ENCODE data around the gene ZNF57. TPM values are rescaled to one million over a fixed set of nuclear protein-coding genes. Genes with fewer than 3 reads are reported as not detected.
"Not testable (repeated sequence)": the region's sequence is repeated elsewhere in the genome, so short reads cannot be mapped to it uniquely, and the experiment has no call there.

Gene ZNF57
- total RNA-seq, 2 experiments from 2014 or later, result 5.9 to 7.1 TPM

GRCh38 chr19:2867025-2867991 lies 33.4 kb upstream of the ZNF57 start, which contains the start of gene ZNF556:
ZNF556 (plus strand) TSS chr19:2867335; CDS start chr19:2867422, 87 bp downstream.
- H3K27ac Mint-ChIP-seq, result no peak within 1 kb of the TSS
- H3K4me1 Mint-ChIP-seq, result no peaks in the 10 kb centered on the region
- no peaks in the 10 kb centered on the region for H3K36me3 Mint-ChIP-seq (ENCODE audit: low read depth)
- ChIA-PET CTCF (interaction anchor here (0.6 to 1.0 kb wide), 4 partner anchors 26 to 214 kb away, joined by 3 to 4 read pairs (median 3); partner anchors contain the start of gene ZNF555), POLR2A (no interaction called here)
- DNase-seq, result peak; percentile 34
- intact Hi-C loops (cut with DNase I, micrococcal nuclease), result no loop called here
- no peaks in the 10 kb centered on the region for H3K9me3 Mint-ChIP-seq (ENCODE audit: low read depth)
- H3K27me3 Mint-ChIP-seq, result peaks cover 5% of the 10 kb centered on the region
- ATAC-seq, result peak; percentile 73
- H3K4me3 Mint-ChIP-seq, result no peak within 1 kb of the TSS

GRCh38 chr19:2869618-2870017 lies 31.1 kb upstream of the ZNF57 start:
- ATAC-seq, result no peak
- intact Hi-C loops (cut with DNase I, micrococcal nuclease), result loop anchor here in 1 of 2 experiments (5.0 kb wide), 1 partner anchor 47 kb away; no protein-coding TSS in a partner anchor

GRCh38 chr19:2872175-2872574 lies 28.6 kb upstream of the ZNF57 start:
- H3K4me1 Mint-ChIP-seq; H3K9me3 Mint-ChIP-seq (ENCODE audit: low read depth); POLR2A ChIA-PET; H3K4me3 Mint-ChIP-seq; DNase-seq; H3K27me3 Mint-ChIP-seq; H3K27ac Mint-ChIP-seq; ATAC-seq; H3K36me3 Mint-ChIP-seq (ENCODE audit: low read depth): not testable (repeated sequence)
- CTCF ChIA-PET, result interaction anchor here (1.0 kb wide), 1 partner anchor 15 kb away, joined by 3 read pairs; no protein-coding TSS in a partner anchor
- intact Hi-C loops (cut with DNase I, micrococcal nuclease), result loop anchor here (1.0 to 5.0 kb wide), 3 partner anchors 50 to 224 kb away; no protein-coding TSS in a partner anchor

More at GRCh38 chr19:2869618-2870017, 31.1 kb upstream of the ZNF57 start:
- H3K4me1 Mint-ChIP-seq, result no peaks in the 10 kb centered on the region
- no peak overlapping the region for H3K27ac Mint-ChIP-seq
- no peaks in the 10 kb centered on the region for H3K9me3 Mint-ChIP-seq (ENCODE audit: low read depth)
- ChIA-PET POLR2A (no interaction called here), CTCF (interaction anchor here (3.8 kb wide), 1 partner anchor 222 kb away, joined by 11 read pairs; no protein-coding TSS in a partner anchor)
- no peaks in the 10 kb centered on the region for H3K36me3 Mint-ChIP-seq (ENCODE audit: low read depth)
- no peak overlapping the region for H3K4me3 Mint-ChIP-seq
- no peak for DNase-seq
- H3K27me3 Mint-ChIP-seq, result peaks cover 5% of the 10 kb centered on the region

- Mint-ChIP-seq H3K27me3 (no peaks in the 10 kb centered on the region), H3K4me3 (no peak overlapping the region), H3K9me3 (ENCODE audit: low read depth) (peaks cover 12% of the 10 kb centered on the region), H3K4me1 (no peaks in the 10 kb centered on the region), H3K36me3 (ENCODE audit: low read depth) (peaks cover 13% of the 10 kb centered on the region), H3K27ac (no peak overlapping the region)
- intact Hi-C loops (cut with DNase I, micrococcal nuclease), result no loop called here
- ChIA-PET POLR2A (no interaction called here), CTCF (no interaction called here)
- no peak for ATAC-seq
- no peak for DNase-seq
Measured at GRCh38 chr19:2877398-2878331, 23.1 kb upstream of the ZNF57 start.

GRCh38 chr19:2883686-2884439 lies 16.9 kb upstream of the ZNF57 start:
- intact Hi-C loops (cut with DNase I, micrococcal nuclease), result no loop called here
- peaks cover 2% of the 10 kb centered on the region for H3K36me3 Mint-ChIP-seq (ENCODE audit: low read depth)
- no peak overlapping the region for H3K27ac Mint-ChIP-seq
- DNase-seq, result no peak
- H3K27me3 Mint-ChIP-seq, result no peaks in the 10 kb centered on the region
- H3K4me3 Mint-ChIP-seq, result no peak overlapping the region
- CTCF ChIA-PET, result interaction anchor here (0.7 to 1.6 kb wide), 3 partner anchors 8 to 67 kb away, joined by 3 to 6 read pairs (median 4); partner anchors contain the start of gene ZNF555
- POLR2A ChIA-PET, result interaction anchor here (0.6 kb wide), 2 partner anchors 8 to 164 kb away, joined by 4 to 8 read pairs; no protein-coding TSS in a partner anchor
- H3K4me1 Mint-ChIP-seq, result peaks cover 5% of the 10 kb centered on the region
- no peaks in the 10 kb centered on the region for H3K9me3 Mint-ChIP-seq (ENCODE audit: low read depth)
- ATAC-seq, result peak; percentile 50

- Mint-ChIP-seq H3K27ac (no peak overlapping the region), H3K36me3 (ENCODE audit: low read depth) (no peaks in the 10 kb centered on the region), H3K4me1 (peaks cover 5% of the 10 kb centered on the region), H3K9me3 (ENCODE audit: low read depth) (no peaks in the 10 kb centered on the region), H3K4me3 (no peak overlapping the region), H3K27me3 (no peaks in the 10 kb centered on the region)
- ATAC-seq, result no peak
- ChIA-PET POLR2A (no interaction called here), CTCF (interaction anchor here (1.2 kb wide), 1 partner anchor 28 kb away, joined by 4 read pairs; no protein-coding TSS in a partner anchor)
- intact Hi-C loops (cut with DNase I, micrococcal nuclease), result no loop called here
- DNase-seq, result no peak
Measured at GRCh38 chr19:2885736-2886135, 15.0 kb upstream of the ZNF57 start.

GRCh38 chr19:2887391-2887914 lies 13.3 kb upstream of the ZNF57 start:
- ChIA-PET CTCF (interaction anchor here (0.6 to 3.2 kb wide), 18 partner anchors 9 to 247 kb away, joined by 3 to 15 read pairs (median 4); partner anchors contain the start of gene THOP1), POLR2A (no interaction called here)
- ATAC-seq (peak; percentile 66), DNase-seq (no peak)
- intact Hi-C loops (cut with DNase I, micrococcal nuclease), result no loop called here
- no peaks in the 10 kb centered on the region for H3K9me3 Mint-ChIP-seq (ENCODE audit: low read depth)
- no peak overlapping the region for H3K4me3 Mint-ChIP-seq
- no peaks in the 10 kb centered on the region for H3K27me3 Mint-ChIP-seq
- no peaks in the 10 kb centered on the region for H3K36me3 Mint-ChIP-seq (ENCODE audit: low read depth)
- H3K4me1 Mint-ChIP-seq, result peaks cover 5% of the 10 kb centered on the region
- H3K27ac Mint-ChIP-seq, result peak overlapping the region; percentile 2

GRCh38 chr19:2888731-2889224 lies 11.9 kb upstream of the ZNF57 start:
- H3K27ac Mint-ChIP-seq, result peak overlapping the region; percentile 31
- ChIA-PET CTCF (interaction anchor here (1.9 to 3.2 kb wide), 4 partner anchors 35 to 240 kb away, joined by 5 to 8 read pairs (median 6); no protein-coding TSS in a partner anchor), POLR2A (no interaction called here)
- no peaks in the 10 kb centered on the region for H3K9me3 Mint-ChIP-seq (ENCODE audit: low read depth)
- peaks cover 5% of the 10 kb centered on the region for H3K4me1 Mint-ChIP-seq
- H3K4me3 Mint-ChIP-seq, result no peak overlapping the region
- no peaks in the 10 kb centered on the region for H3K36me3 Mint-ChIP-seq (ENCODE audit: low read depth)
- peak; percentile 69 for DNase-seq
- H3K27me3 Mint-ChIP-seq, result no peaks in the 10 kb centered on the region
- peak; percentile 74 for ATAC-seq
- intact Hi-C loops (cut with DNase I, micrococcal nuclease), result loop anchor here (1.0 to 2.0 kb wide), 2 partner anchors 12 to 56 kb away; partner anchors contain the start of genes ZNF57 (in 1 of the 2) and ZNF77 (in 1 of the 2)

- H3K27ac Mint-ChIP-seq; intact Hi-C loops (cut with DNase I, micrococcal nuclease); H3K4me1 Mint-ChIP-seq; H3K36me3 Mint-ChIP-seq (ENCODE audit: low read depth); DNase-seq; POLR2A ChIA-PET; H3K4me3 Mint-ChIP-seq; ATAC-seq; H3K9me3 Mint-ChIP-seq (ENCODE audit: low read depth); H3K27me3 Mint-ChIP-seq: not testable (repeated sequence)
- CTCF ChIA-PET, result interaction anchor here (0.8 to 1.2 kb wide), 2 partner anchors 9 to 415 kb away, joined by 3 to 4 read pairs; no protein-coding TSS in a partner anchor
Measured at GRCh38 chr19:2890531-2890930, 10.2 kb upstream of the ZNF57 start.

- H3K36me3 Mint-ChIP-seq (ENCODE audit: low read depth), result no peaks in the 10 kb centered on the region
- intact Hi-C loops (cut with DNase I, micrococcal nuclease), result no loop called here
- ChIA-PET POLR2A (no interaction called here), CTCF (interaction anchor here (1.5 kb wide), 1 partner anchor 9 kb away, joined by 3 read pairs; no protein-coding TSS in a partner anchor)
- H3K27ac Mint-ChIP-seq, result no peak overlapping the region
- H3K4me1 Mint-ChIP-seq, result peaks cover 8% of the 10 kb centered on the region
- peaks cover 10% of the 10 kb centered on the region for H3K9me3 Mint-ChIP-seq (ENCODE audit: low read depth)
- ATAC-seq (no peak), DNase-seq (no peak)
- H3K4me3 Mint-ChIP-seq, result no peak overlapping the region
- H3K27me3 Mint-ChIP-seq, result no peaks in the 10 kb centered on the region
Measured at GRCh38 chr19:2896694-2897093, 4.0 kb upstream of the ZNF57 start.

Measured in activated CD4-positive, alpha-beta T cell treated with anti-CD3 and anti-CD28 coated beads for 36 hours (primary cell).